GM13977 (cell line): ENCODE data around the gene FBXW7.

ENCODE experiments used
- DNase-seq: peaks from one replicate; pipeline ENCODE4 v3.0.0; 2012; ENCODE audit warnings: low spot score
- in situ Hi-C: fragments of 300-500 bp; cut with MboI; formaldehyde crosslinking; loops from one replicate; pipeline ENCODE4 v1.12.0; 2022; ENCODE audit warnings: low sequenced_read_pairs, low pct_unique_long_range_greater_than_20kb, mixed read lengths, inconsistent platforms; ENCODE audit not compliant: unreplicated experiment
- TF ChIP-seq, protein P1 (sequence below): IDR thresholded peaks from 2 replicates; pipeline ENCODE4 v1.5.1; 2012; ENCODE audit warnings: mild to moderate bottlenecking, control low read depth; ENCODE audit not compliant: insufficient read depth; ENCODE audit errors: extremely low read depth, missing control alignments

Gene FBXW7

DNA sequence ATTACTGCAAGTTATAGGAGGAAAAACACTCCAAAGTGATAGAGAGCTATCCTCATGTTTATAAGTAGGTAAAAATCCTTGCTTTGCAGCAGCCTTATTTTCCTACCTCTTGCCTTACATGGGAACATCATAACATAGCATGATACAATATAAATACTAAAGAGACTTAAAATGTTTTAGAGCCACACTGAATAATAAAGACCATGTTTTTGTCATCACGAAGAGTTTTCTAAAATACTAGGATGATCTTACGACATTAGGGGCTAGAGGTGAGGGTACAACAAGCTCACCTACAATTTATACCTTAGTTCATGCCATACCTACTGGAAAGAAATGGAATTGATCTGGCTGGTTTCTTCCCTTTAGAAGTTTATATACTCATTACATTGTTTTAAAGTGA lies 184.8 kb downstream of the FBXW7 start:
- no peak for DNase-seq
- TF ChIP-seq, protein P1, sequence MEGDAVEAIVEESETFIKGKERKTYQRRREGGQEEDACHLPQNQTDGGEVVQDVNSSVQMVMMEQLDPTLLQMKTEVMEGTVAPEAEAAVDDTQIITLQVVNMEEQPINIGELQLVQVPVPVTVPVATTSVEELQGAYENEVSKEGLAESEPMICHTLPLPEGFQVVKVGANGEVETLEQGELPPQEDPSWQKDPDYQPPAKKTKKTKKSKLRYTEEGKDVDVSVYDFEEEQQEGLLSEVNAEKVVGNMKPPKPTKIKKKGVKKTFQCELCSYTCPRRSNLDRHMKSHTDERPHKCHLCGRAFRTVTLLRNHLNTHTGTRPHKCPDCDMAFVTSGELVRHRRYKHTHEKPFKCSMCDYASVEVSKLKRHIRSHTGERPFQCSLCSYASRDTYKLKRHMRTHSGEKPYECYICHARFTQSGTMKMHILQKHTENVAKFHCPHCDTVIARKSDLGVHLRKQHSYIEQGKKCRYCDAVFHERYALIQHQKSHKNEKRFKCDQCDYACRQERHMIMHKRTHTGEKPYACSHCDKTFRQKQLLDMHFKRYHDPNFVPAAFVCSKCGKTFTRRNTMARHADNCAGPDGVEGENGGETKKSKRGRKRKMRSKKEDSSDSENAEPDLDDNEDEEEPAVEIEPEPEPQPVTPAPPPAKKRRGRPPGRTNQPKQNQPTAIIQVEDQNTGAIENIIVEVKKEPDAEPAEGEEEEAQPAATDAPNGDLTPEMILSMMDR = no peak
- in situ Hi-C loops = no loop called here

DNA sequence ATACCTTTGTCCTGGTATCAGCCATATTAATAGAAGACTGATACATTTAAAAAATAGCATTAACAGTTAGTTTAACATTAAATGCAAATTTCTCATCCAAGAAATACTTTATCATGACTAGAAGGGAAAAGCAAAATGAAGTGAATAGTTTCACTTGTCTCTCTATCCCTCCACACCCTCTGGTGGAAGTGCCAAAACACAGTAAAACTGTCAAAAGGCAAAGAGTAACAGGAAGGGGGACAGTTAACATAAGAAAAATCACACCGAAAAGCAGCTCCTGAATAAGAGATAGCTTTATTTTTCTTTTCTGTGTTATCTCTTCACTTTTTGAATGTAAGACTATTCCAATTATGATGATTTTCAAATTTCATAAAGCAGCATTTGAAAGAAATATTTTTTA lies 187.2 kb downstream of the FBXW7 start:
- in situ Hi-C loops = no loop called here
- DNase-seq = no peak
- TF ChIP-seq, protein P1 = peak; percentile 30

DNA sequence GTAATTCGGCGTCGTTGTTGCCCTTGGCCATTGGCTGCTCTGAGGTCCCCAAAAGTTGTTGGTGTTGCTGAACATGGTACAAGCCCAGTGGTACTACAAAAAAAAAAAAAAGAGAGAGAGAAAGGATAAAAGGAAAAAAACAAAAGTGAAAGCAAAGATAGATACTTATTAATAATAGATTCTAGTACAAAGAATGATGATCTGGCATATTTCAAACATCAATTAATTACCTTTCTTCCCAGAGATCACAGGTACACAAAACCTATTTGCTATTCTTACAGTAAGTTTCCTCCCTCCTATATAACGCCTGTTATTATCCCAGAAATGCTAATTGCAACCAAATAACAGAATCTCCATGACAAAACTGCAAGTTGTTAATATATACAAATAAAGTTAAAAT lies 188.9 kb downstream of the FBXW7 start:
- DNase-seq = no peak
- TF ChIP-seq, protein P1 = no peak
- in situ Hi-C loops = no loop called here

DNA sequence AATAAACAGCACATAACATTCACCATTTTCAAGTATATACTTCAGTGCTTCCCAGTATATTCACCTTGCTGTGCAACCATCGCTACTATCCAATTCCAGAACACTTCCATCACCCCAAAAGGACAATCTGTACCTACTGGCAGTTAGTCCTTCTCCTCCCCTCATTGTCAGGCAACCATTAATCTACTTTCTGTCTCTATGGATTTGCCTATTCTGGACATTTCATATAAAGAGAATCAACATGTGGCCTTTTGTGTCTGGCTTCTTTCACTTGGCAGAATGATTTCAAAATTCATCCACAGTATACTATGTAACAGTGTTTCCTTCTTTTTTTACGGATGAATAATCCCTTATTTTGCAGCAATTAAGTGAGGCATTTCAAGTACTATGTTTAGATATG lies 189.4 kb downstream of the FBXW7 start:
- DNase-seq = no peak
- in situ Hi-C loops = no loop called here
- TF ChIP-seq, protein P1 = no peak

DNA sequence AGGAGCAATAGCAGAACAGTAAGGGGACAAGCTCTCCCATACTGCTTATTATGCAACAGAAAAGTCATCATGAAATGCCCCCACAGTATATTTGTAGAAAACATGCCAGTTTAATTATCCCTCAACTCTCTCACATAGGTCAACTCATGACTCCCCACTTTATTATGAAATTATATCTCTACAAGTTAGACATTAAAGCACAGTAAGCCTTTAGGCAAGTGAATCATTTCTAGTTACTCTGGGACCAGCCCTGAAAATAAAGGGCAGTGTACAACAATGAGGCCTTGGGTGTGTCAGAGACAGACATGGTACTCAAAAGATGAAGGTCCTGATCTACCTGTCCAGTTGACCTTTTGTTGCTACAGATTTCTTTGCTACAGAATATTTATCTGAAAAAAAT lies 191.9 kb downstream of the FBXW7 start:
- in situ Hi-C loops = no loop called here
- DNase-seq = no peak
- TF ChIP-seq, protein P1 = no peak

DNA sequence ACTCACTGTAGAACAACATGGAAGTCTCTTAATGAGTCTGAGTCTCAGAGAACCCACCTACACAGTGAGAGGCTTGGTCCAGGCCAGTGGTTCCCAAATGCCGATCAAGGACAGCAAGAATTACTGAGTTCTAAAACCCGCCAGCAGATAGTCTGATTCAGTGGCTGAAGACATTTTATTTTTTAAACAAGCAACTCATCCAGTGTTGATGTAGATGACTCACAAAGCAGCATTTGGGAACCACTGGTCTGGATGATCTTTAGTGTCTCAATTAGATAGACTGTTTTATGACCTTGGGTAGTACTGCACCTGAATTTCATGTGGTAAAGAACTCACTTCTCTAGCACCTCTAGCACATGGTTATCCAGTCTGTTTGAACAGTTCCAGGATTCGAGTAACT lies 193.6 kb downstream of the FBXW7 start:
- TF ChIP-seq, protein P1 = no peak
- in situ Hi-C loops = no loop called here
- DNase-seq = no peak

DNA sequence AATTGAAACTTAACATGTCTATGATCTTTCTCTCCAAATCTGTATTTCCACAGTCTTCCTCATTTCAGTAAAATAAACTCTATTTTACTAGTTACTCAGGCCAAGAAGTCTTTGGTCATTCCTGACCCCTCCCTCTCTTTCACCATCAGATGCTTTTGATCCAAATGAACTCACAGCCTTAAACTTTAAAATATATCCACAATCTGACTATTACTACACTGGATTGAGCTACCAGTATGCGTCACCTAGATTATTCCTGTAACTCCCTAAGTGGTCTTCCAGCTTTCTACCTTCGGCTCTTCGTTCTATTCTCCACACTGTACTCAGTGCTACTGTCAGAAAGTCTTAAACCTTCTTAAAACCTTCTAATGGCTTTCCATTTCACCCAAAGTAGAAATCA lies 195.1 kb downstream of the FBXW7 start:
- DNase-seq = no peak
- TF ChIP-seq, protein P1 = no peak
- in situ Hi-C loops = no loop called here
